BJ (cell line): ENCODE measurements around the gene LDLRAD4. TPM values are rescaled to one million over a fixed set of nuclear protein-coding genes. Genes with fewer than 3 reads are reported as not detected.
"Not testable (repeated sequence)": the region's sequence is repeated elsewhere in the genome, so short reads cannot be mapped to it uniquely, and the experiment has no call there.

Source experiments
- CTCF ChIA-PET: fragments of 350-600 bp; formaldehyde crosslinking; extraction: SDS; loops from one replicate; lab custom pipeline; 2021; ENCODE audit warnings: antibody characterized with exemption, inconsistent platforms; lab: Yijun Ruan, JAX
- POLR2A ChIA-PET: fragments of 300-600 bp; sonication (Branson Sonifier 250); formaldehyde crosslinking; extraction: SDS; loops from one replicate; lab custom pipeline; 2021; ENCODE audit warnings: antibody characterized with exemption; lab: Charles Lee
- DNase-seq: peaks from one replicate; pipeline ENCODE4 v3.0.0-alpha.2; 2011; ENCODE audit warnings: low read depth
- H3K27me3 ChIP-seq: 2 replicates; pipeline ENCODE4 v1.6.0; 2011; ENCODE audit warnings: low read length; ENCODE audit not compliant: control insufficient read depth, insufficient read depth
- H3K36me3 ChIP-seq: 2 replicates; pipeline ENCODE4 v1.5.1; 2011; ENCODE audit warnings: low read length; ENCODE audit not compliant: control insufficient read depth, insufficient read depth
- H3K4me3 ChIP-seq: 2 replicates; pipeline ENCODE4 v1.5.1; 2011; ENCODE audit warnings: low read depth, mild to moderate bottlenecking, control low read depth, low read length
- CTCF ChIP-seq: IDR thresholded peaks from 2 replicates; pipeline ENCODE4 v1.5.1; 2011; ENCODE audit warnings: low read depth, mild to moderate bottlenecking, control low read depth, inconsistent platforms, low read length, moderate library complexity; ENCODE audit not compliant: insufficient read depth
- polyA plus RNA-seq: library from polyadenylated mRNA; depleted of rRNA; stranded (reverse); fragments of >200 nt; gene quantifications from 2 replicates; pipeline ENCODE4 v1.2.3, GENCODE V29; 2011

Gene LDLRAD4
- polyA plus RNA-seq, 1 experiment, result not detected

- no peak for TF ChIP-seq CTCF
Observed at GRCh38 chr18:13676471-13676870, 457.9 kb downstream of the LDLRAD4 start.

GRCh38 chr18:13677350-13677749, 458.8 kb downstream of the LDLRAD4 start:
- POLR2A ChIA-PET, H3K4me3 ChIP-seq, CTCF ChIA-PET, H3K27me3 ChIP-seq, H3K36me3 ChIP-seq, DNase-seq: not testable (repeated sequence)

More at GRCh38 chr18:13676471-13676870, 457.9 kb downstream of the LDLRAD4 start:
- POLR2A ChIA-PET, result no interaction called here
- no peak for DNase-seq
- Histone ChIP-seq H3K27me3 (no peaks in the 10 kb centered on the region), H3K36me3 (no peaks in the 10 kb centered on the region), H3K4me3 (no peak overlapping the region)
- CTCF ChIA-PET, result no interaction called here

GRCh38 chr18:13680612-13681011, 462.1 kb downstream of the LDLRAD4 start:
- H3K36me3 ChIP-seq, result no peaks in the 10 kb centered on the region; the same call in 1 of the 2 replicates
- ChIA-PET CTCF (interaction anchor here (2.3 kb wide), 1 partner anchor 21 kb away, joined by 6 read pairs; no protein-coding TSS in a partner anchor), POLR2A (no interaction called here)
- no peak for TF ChIP-seq CTCF
- DNase-seq, result no peak
- no peak overlapping the region for H3K4me3 ChIP-seq
- H3K27me3 ChIP-seq, result no peaks in the 10 kb centered on the region

- Histone ChIP-seq H3K27me3 (no peaks in the 10 kb centered on the region), H3K4me3 (no peak overlapping the region), H3K36me3 (no peaks in the 10 kb centered on the region; the same call in 1 of the 2 replicates)
- TF ChIP-seq CTCF, result no peak
- DNase-seq, result no peak
- POLR2A ChIA-PET, result no interaction called here
- CTCF ChIA-PET, result no interaction called here
Observed at GRCh38 chr18:13681701-13682100, 463.1 kb downstream of the LDLRAD4 start.

GRCh38 chr18:13684546-13684945, 466.0 kb downstream of the LDLRAD4 start:
- H3K27me3 ChIP-seq, result no peaks in the 10 kb centered on the region
- H3K4me3 ChIP-seq, result no peak overlapping the region
- peaks cover 3% of the 10 kb centered on the region for H3K36me3 ChIP-seq
- DNase-seq, result no peak
- CTCF ChIA-PET, result no interaction called here
- POLR2A ChIA-PET, result no interaction called here
- TF ChIP-seq CTCF, result no peak
